NT2/D1 (cell line): ENCODE results near the gene MACF1.

ENCODE experiments used
- SUZ12 ChIP-seq: IDR thresholded peaks from 2 replicates; pipeline ENCODE4 v1.6.1; 2011; ENCODE audit not compliant: insufficient read length, insufficient read depth; ENCODE audit errors: extremely low read depth
- ZNF274 ChIP-seq: IDR thresholded peaks from 2 replicates; pipeline ENCODE4 v1.6.1; 2011; ENCODE audit warnings: mild to moderate bottlenecking, low read depth, low read length

GRCh38 chr1:39422614-39423013 is 218.1 kb downstream of the MACF1 start:
- TF ChIP-seq SUZ12 (no peak), ZNF274 (no peak)
